H1 (cell line): Measurements from ENCODE around the gene COX18. TPM values are rescaled to one million over a fixed set of nuclear protein-coding genes. Genes with fewer than 3 reads are reported as not detected.

ENCODE experiments used
- CTCF ChIA-PET: fragments of 300-600 bp; sonication (Branson Sonifier 250); formaldehyde crosslinking; loops from one replicate; lab custom pipeline; 2021; ENCODE audit not compliant: partially characterized antibody; lab: Charles Lee
- POLR2A ChIA-PET: fragments of 300-600 bp; sonication (Branson Sonifier 250); formaldehyde crosslinking; loops from one replicate; lab custom pipeline; 2021; ENCODE audit warnings: inconsistent platforms; ENCODE audit not compliant: partially characterized antibody; lab: Charles Lee
- DNase-seq, 2 experiments: peaks; one replicate each; pipeline versions ENCODE4 v3.0.0 to v3.0.0-alpha.2; 2010 to 2022; ENCODE audit warnings: low spot score in 2 of 2, low read depth in 1 of 2, mixed read lengths in 1 of 2
- FAIRE-seq: peaks from 2 replicates; lab custom pipeline; 2011; peaks lifted over from hg19 to GRCh38; lab: Jason Lieb, UNC
- H2AFZ ChIP-seq: 2 replicates; pipeline ENCODE4 v1.8.1; 2012; ENCODE audit warnings: low read length, inconsistent platforms
- H2AK5ac ChIP-seq: 2 replicates; pipeline ENCODE4 v1.6.1; 2013; ENCODE audit warnings: low read depth, low read length
- H2BK120ac ChIP-seq: replicated peaks from 2 replicates; pipeline ENCODE3; 2013; ENCODE audit warnings: low read depth, low read length, inconsistent platforms
- H2BK12ac ChIP-seq: 2 replicates; pipeline ENCODE4 v1.6.1; 2013; ENCODE audit warnings: low read depth, low read length
- H2BK15ac ChIP-seq: 2 replicates; pipeline ENCODE4 v1.6.1; 2013; ENCODE audit warnings: low read length
- H2BK20ac ChIP-seq: 2 replicates; pipeline ENCODE4 v1.6.1; 2013; ENCODE audit warnings: low read length
- H2BK5ac ChIP-seq: 2 replicates; pipeline ENCODE4 v1.6.1; 2013; ENCODE audit warnings: low read depth, low read length
- H3K14ac ChIP-seq: 2 replicates; pipeline ENCODE4 v1.6.1; 2013; ENCODE audit warnings: inconsistent platforms; ENCODE audit not compliant: insufficient read length
- H3K18ac ChIP-seq: 2 replicates; pipeline ENCODE4 v1.6.1; 2013; ENCODE audit warnings: low read length; ENCODE audit errors: extremely low read depth
- H3K23ac ChIP-seq: 2 replicates; pipeline ENCODE4 v1.6.1; 2013; ENCODE audit warnings: inconsistent platforms; ENCODE audit not compliant: insufficient read length
- H3K23me2 ChIP-seq: 2 replicates; pipeline ENCODE4 v1.6.1; 2013; ENCODE audit warnings: low read depth, low read length
- H3K27ac ChIP-seq: 2 replicates; pipeline ENCODE4 v1.6.1; 2011; ENCODE audit warnings: low read depth, low read length, inconsistent platforms
- H3K27me3 ChIP-seq, 4 experiments: replicated peaks in 1 of 4; 1 replicate in 1 of 4; 2 replicates in 3 of 4; pipeline versions ENCODE4 v1.6.1 to v1.8.1; 2011 to 2013; ENCODE audit warnings: low read length in 3 of 4, mild to moderate bottlenecking in 3 of 4, inconsistent platforms in 2 of 4, mixed read lengths in 2 of 4, moderate library complexity in 1 of 4; ENCODE audit not compliant: control insufficient read depth in 3 of 4, insufficient read depth in 3 of 4; ENCODE audit errors: extremely low read depth in 1 of 4
- H3K36me3 ChIP-seq, 4 experiments: 2 replicates each; pipeline versions ENCODE4 v1.6.1 to v1.8.1; 2011 to 2013; ENCODE audit warnings: mild to moderate bottlenecking in 4 of 4, low read length in 3 of 4, moderate library complexity in 2 of 4, control low read depth in 1 of 4, inconsistent platforms in 1 of 4; ENCODE audit not compliant: insufficient read depth in 4 of 4, control insufficient read depth in 2 of 4
- H3K4ac ChIP-seq: replicated peaks from 2 replicates; pipeline ENCODE3; 2013; ENCODE audit warnings: low read length, low read depth, mixed read lengths, inconsistent platforms; ENCODE audit not compliant: insufficient read length
- H3K4me1 ChIP-seq, 4 experiments: replicated peaks in 1 of 4; 1 replicate in 1 of 4; 2 replicates in 3 of 4; pipeline versions ENCODE4 v1.6.1 to v1.8.1; 2011 to 2013; ENCODE audit warnings: low read length in 3 of 4, inconsistent platforms in 2 of 4, mixed read lengths in 1 of 4; ENCODE audit not compliant: insufficient read depth in 4 of 4, control insufficient read depth in 3 of 4
- H3K4me2 ChIP-seq, 2 experiments: 2 replicates each; pipeline versions ENCODE4 v1.6.1 to v1.8.1; 2011 to 2013; ENCODE audit warnings: low read depth in 2 of 2, low read length in 2 of 2, control low read depth in 1 of 2, inconsistent platforms in 1 of 2, mild to moderate bottlenecking in 1 of 2; ENCODE audit not compliant: insufficient read depth in 1 of 2
- H3K4me3 ChIP-seq, 4 experiments: fragments of 200-600, 300-600 bp in 1 of 4; sonication (generic), shearing (Covaris generic), sonication (Bioruptor Twin) in 1 of 4; 2 replicates each; pipeline versions ENCODE4 v1.5.1 to v1.8.1; 2011 to 2016; ENCODE audit warnings: low read length in 4 of 4, low read depth in 3 of 4, control low read depth in 2 of 4, inconsistent platforms in 2 of 4, mild to moderate bottlenecking in 2 of 4, mixed read lengths in 1 of 4, moderate library complexity in 1 of 4; ENCODE audit not compliant: insufficient read depth in 2 of 4; ENCODE audit errors: extremely low read depth in 1 of 4
- H3K56ac ChIP-seq: replicated peaks from 2 replicates; pipeline ENCODE3; 2013; ENCODE audit warnings: low read depth, mild to moderate bottlenecking, mixed read lengths, low read length, inconsistent platforms; ENCODE audit not compliant: insufficient read length
- H3K79me1 ChIP-seq: 2 replicates; pipeline ENCODE4 v1.6.1; 2013; ENCODE audit warnings: low read depth, low read length, control low read depth
- H3K79me2 ChIP-seq, 2 experiments: 2 replicates each; pipeline versions ENCODE4 v1.6.1 to v1.8.1; 2012 to 2013; ENCODE audit warnings: low read length in 2 of 2, mild to moderate bottlenecking in 2 of 2, inconsistent platforms in 1 of 2; ENCODE audit not compliant: insufficient read depth in 2 of 2, control insufficient read depth in 1 of 2
- H3K9ac ChIP-seq, 4 experiments: replicated peaks in 1 of 4; 1 replicate in 1 of 4; 2 replicates in 3 of 4; pipeline versions ENCODE4 v1.6.1 to v1.8.1; 2011 to 2013; ENCODE audit warnings: low read depth in 3 of 4, low read length in 3 of 4, control low read depth in 2 of 4, mild to moderate bottlenecking in 2 of 4, moderate library complexity in 2 of 4, inconsistent platforms in 1 of 4; ENCODE audit errors: extremely low read depth in 1 of 4
- H3K9me3 ChIP-seq, 2 experiments: 2 replicates each; pipeline versions ENCODE4 v1.6.1 to v1.8.1; 2012 to 2013; ENCODE audit warnings: mild to moderate bottlenecking in 2 of 2, moderate library complexity in 2 of 2, control low read depth in 1 of 2, inconsistent platforms in 1 of 2, low read depth in 1 of 2, low read length in 1 of 2, mixed read lengths in 1 of 2; ENCODE audit not compliant: insufficient read depth in 2 of 2
- H4K20me1 ChIP-seq, 2 experiments: replicated peaks in 1 of 2; 2 replicates each; pipeline versions ENCODE3 to v1.8.1; 2011 to 2013; ENCODE audit warnings: inconsistent platforms in 2 of 2, low read length in 2 of 2, mild to moderate bottlenecking in 1 of 2; ENCODE audit not compliant: insufficient read depth in 2 of 2, control insufficient read depth in 1 of 2
- H4K5ac ChIP-seq: 2 replicates; pipeline ENCODE4 v1.6.1; 2013; ENCODE audit warnings: low read length, low read depth, mixed read lengths, inconsistent platforms; ENCODE audit not compliant: insufficient read length
- H4K8ac ChIP-seq: 2 replicates; pipeline ENCODE4 v1.8.0; 2013; ENCODE audit warnings: mild to moderate bottlenecking, moderate library complexity, low read length, inconsistent platforms; ENCODE audit not compliant: insufficient read depth; ENCODE audit errors: extremely low read depth
- H4K91ac ChIP-seq: replicated peaks from 2 replicates; pipeline ENCODE3; 2013; ENCODE audit warnings: low read length, mixed read lengths, inconsistent platforms; ENCODE audit not compliant: insufficient read length
- EZH2 ChIP-seq: fragments of 200-600 bp; sonication (generic); IDR thresholded peaks from 2 replicates; pipeline ENCODE4 v1.7.1; 2012; ENCODE audit warnings: low read depth, mild to moderate bottlenecking, moderate library complexity, low read length, inconsistent platforms; ENCODE audit not compliant: severe bottlenecking
- FOSL1 ChIP-seq: IDR thresholded peaks from 2 replicates; pipeline ENCODE4 v1.6.1; 2011; ENCODE audit warnings: mild to moderate bottlenecking, low read depth, low read length, moderate library complexity; ENCODE audit not compliant: insufficient read depth
- POLR2A ChIP-seq, 2 experiments: IDR thresholded peaks; 1 replicate in 1 of 2; 2 replicates in 1 of 2; pipeline ENCODE4 v1.6.1; 2011; ENCODE audit warnings: low read depth in 2 of 2, low read length in 2 of 2, mild to moderate bottlenecking in 2 of 2; ENCODE audit errors: control extremely low read depth in 1 of 2
- POLR2AphosphoS5 ChIP-seq: IDR thresholded peaks from 2 replicates; pipeline ENCODE4 v1.6.1; 2011; ENCODE audit warnings: low read depth, low read length
- RFX5 ChIP-seq: IDR thresholded peaks from 2 replicates; pipeline ENCODE4 v1.6.1; 2011; ENCODE audit warnings: low read depth, low read length, improper control_type of control experiment, borderline replicate concordance
- SRF ChIP-seq: IDR thresholded peaks from 2 replicates; pipeline ENCODE4 v1.6.1; 2011; ENCODE audit warnings: mild to moderate bottlenecking, low read depth, low read length, moderate library complexity
- WGBS, 2 experiments: shearing (Covaris generic) in 1 of 2; methylation state at CpG; one replicate each; pipeline versions ENCODE4 v1.1.6 to v1.1.7; 2013 to 2015; ENCODE audit warnings: low lambda C conversion rate in 2 of 2, mixed read lengths in 2 of 2, inconsistent platforms in 1 of 2, low coverage in 1 of 2, missing lambda C conversion rate in 1 of 2; ENCODE audit not compliant: insufficient replicate concordance in 2 of 2, insufficient coverage in 1 of 2, insufficient read length in 1 of 2; ENCODE audit errors: extremely low coverage in 1 of 2, missing lambda C conversion rate in 1 of 2; 5-methylcytosine and 5-hydroxymethylcytosine counted together
- polyA plus RNA-seq, 7 experiments: library from polyadenylated mRNA; depleted of rRNA in 3 of 7; stranded (reverse) in 5 of 7; unstranded in 2 of 7; fragments of >200 nt in 5 of 7; fragments of 200-250 nt in 2 of 7; gene quantifications; 1 replicate in 5 of 7; 2 replicates in 1 of 7; 4 replicates in 1 of 7; pipeline versions ENCODE4 v1.2.1 to v1.2.3, GENCODE V29; 2011 to 2013; ENCODE audit warnings: missing spikeins in 2 of 7, mixed read lengths in 2 of 7
- total RNA-seq: library from RNA; stranded (reverse); fragmentation: NEBNext Ultra II Directional; extraction: Animal tissue kit (Norgen Biotek cat#: 25700); gene quantifications from 2 replicates; pipeline ENCODE4 v1.2.1, GENCODE V29; 2021

The COX18 gene
- total and polyA plus RNA-seq, 2 of the 8 experiments (the other 6 are each of a cell fraction or from before 2014, with no cell fraction given), result 23.0 to 23.7 TPM

- no peak overlapping the region for H2BK5ac ChIP-seq
- no peak for DNase-seq
- no peak overlapping the region for H3K23ac ChIP-seq
- H3K27me3 ChIP-seq, result no peaks in the 10 kb centered on the region
- H3K14ac ChIP-seq, result no peak overlapping the region
- H2BK12ac ChIP-seq, result peak overlapping the region; percentile 39; the same call in 1 of the 2 replicates
- peaks cover 0 to 4% of the 10 kb centered on the region in 2 experiments for H4K20me1 ChIP-seq
- H2BK15ac ChIP-seq, result no peak overlapping the region
- H3K4me3 ChIP-seq, result no peak overlapping the region
- H3K36me3 ChIP-seq, result peaks cover 0 to 37% (median 18%) of the 10 kb centered on the region in 4 experiments; a peak in 6 of 8 replicates
- no peak overlapping the region for H4K91ac ChIP-seq
- no peaks in the 10 kb centered on the region for H3K79me1 ChIP-seq
- no peaks in the 10 kb centered on the region for H3K79me2 ChIP-seq
- H2AK5ac ChIP-seq, result no peak overlapping the region
- 85% methylated on average over 8 of the region's 8 CpGs; no CpG with 5 or more reads in 1 of the 2 experiments for WGBS, 2 experiments
- no peak overlapping the region for H3K18ac ChIP-seq
- POLR2A ChIA-PET, result no interaction called here
- CTCF ChIA-PET, result interaction anchor here (0.9 to 1.1 kb wide), 2 partner anchors 15 to 26 kb away, joined by 4 read pairs; no protein-coding TSS in a partner anchor
- no peaks in the 10 kb centered on the region for H3K23me2 ChIP-seq
- H3K4me2 ChIP-seq, result no peak overlapping the region
- H4K8ac ChIP-seq, result no peak overlapping the region
- H3K27ac ChIP-seq, result no peak overlapping the region
- TF ChIP-seq POLR2A (IDR thresholded peaks at IDR 0.05; ENCODE audit: control extremely low read depth in 1 of 2, low read depth in 2 of 2, low read length in 2 of 2), result peak in 1 of 2 experiments; percentile 22; a peak in 1 of 3 replicates
- no peak for TF ChIP-seq RFX5
- TF ChIP-seq POLR2AphosphoS5, result peak; percentile 18; the same call in 1 of the 2 replicates
- no peak for TF ChIP-seq FOSL1
- TF ChIP-seq SRF, result no peak
- TF ChIP-seq EZH2, result no peak
- no peak overlapping the region for H2AFZ ChIP-seq
- no peak overlapping the region for H3K9ac ChIP-seq
- no peaks in the 10 kb centered on the region for H3K9me3 ChIP-seq
- no peak overlapping the region for H2BK120ac ChIP-seq
- no peak overlapping the region for H2BK20ac ChIP-seq
- H3K56ac ChIP-seq, result no peak overlapping the region
- no peak for FAIRE-seq
- H3K4me1 ChIP-seq, result peaks cover 0 to 6% (median 0%) of the 10 kb centered on the region in 4 experiments; a peak in 1 of 7 replicates
- no peak overlapping the region for H3K4ac ChIP-seq
- no peak overlapping the region for H4K5ac ChIP-seq
Measured at GRCh38 chr4:73103799-73104503, 34.4 kb upstream of the COX18 start.
